NCI-H69 (cell line): ENCODE measurements around the gene B3GNT7.
"Not testable (repeated sequence)": the region's sequence is repeated elsewhere in the genome, so short reads cannot be mapped to it uniquely, and the experiment has no call there.

Experiments used
- DNase-seq: peaks from one replicate; lab custom pipeline; 2025; lab: John Stamatoyannopoulos, UW

The B3GNT7 gene

DNA sequence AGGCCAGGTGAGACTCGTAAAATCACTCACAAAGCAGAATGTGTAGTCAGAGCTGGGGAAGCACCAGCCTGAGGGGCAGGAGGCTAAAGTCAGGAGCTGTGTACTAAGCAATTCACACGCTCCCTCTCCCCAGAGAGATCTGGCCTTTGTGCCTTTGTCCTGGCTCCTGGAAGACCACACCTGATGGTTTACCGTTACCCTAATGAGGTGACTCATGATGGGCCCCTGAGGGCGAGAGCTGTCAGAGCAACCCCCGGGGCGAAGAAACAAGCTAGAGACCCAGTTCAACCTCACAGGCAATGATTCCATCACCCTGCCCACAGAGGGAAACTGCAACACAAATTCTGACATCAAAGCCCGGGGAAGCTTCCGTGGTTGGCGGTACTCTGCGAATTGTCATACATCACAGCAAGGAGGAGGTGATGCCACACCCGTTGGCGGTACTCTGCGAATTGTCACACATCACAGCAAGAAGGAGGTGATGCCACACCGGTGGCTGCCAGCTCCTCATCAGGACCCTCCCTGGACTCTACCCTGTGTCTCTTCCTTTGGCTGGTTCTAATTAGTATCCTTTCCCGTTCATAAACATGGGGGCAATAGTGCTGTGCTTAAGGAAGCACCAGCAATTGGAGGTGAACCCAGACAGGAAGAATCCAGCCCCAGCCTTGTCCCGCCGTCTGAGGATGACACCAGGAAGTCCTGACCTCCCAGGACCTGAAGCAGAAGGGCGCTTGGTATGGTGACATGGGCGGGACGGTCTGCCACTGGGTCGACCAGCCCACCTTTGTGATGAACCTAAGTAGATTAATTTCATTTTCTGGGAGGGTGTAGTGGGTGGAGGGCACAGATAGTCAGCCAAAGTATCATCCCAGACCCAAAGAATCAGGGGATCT is 30.5 kb downstream of the B3GNT7 start:
- peak; percentile 80 for DNase-seq

DNA sequence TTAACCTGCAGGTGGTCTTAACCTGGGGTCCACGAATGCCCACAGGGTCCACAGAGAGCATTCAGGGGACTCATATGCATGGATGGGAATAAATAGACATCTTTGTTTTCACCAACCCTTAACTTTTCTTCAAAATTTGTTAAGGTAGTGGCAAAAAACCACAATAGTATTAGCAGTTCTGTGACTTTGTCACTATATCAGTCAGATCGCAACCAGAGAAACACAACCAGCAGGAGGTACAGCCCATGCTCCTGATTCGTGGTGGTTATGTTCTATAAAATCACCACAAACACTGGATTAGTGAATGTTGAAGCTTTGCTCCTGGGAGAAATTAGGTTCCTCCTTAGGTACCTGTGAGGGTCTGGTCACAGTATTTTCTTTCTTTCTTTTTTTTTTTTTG is 31.6 kb downstream of the B3GNT7 start:
- no peak for DNase-seq

DNA sequence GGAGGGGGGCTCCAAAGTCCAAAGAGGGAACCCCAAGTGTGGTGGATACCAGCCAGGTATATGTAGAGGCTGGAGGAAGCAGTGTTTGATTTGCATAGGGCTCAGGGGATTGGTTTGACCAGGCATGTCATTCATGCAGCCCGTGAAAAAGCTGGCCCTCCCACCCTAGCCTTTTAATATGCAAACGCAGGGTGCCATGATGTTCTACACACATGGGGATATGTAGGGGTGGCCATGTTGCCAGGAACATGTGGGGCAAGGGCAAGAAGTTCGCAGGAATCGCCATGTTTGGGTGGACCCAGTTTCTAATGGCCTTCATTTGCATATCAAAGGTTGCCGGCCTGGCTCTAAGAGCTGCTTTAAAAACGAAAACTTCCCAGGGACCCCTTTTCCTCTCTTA is 33.6 kb downstream of the B3GNT7 start:
- no peak for DNase-seq

DNA sequence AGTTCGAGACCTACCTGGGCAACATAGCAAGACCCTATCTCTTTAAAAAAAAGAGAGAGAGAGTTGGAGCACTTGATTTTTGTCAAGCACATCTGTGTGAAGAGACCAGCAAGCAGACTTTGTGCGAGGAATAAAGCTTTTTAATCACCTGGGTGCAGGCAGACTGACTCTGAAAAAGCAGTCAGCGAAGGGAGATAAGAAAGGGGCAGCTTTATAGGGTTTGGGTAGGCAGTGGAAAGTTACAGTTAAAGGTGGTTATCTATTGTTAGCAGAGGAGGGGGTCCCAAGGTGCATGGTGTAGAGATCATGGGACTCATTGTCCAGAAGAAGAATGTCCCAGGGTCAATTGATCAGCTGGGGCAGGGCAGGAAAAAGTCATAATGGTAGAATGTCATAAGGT is 34.4 kb downstream of the B3GNT7 start:
- no peak for DNase-seq

DNA sequence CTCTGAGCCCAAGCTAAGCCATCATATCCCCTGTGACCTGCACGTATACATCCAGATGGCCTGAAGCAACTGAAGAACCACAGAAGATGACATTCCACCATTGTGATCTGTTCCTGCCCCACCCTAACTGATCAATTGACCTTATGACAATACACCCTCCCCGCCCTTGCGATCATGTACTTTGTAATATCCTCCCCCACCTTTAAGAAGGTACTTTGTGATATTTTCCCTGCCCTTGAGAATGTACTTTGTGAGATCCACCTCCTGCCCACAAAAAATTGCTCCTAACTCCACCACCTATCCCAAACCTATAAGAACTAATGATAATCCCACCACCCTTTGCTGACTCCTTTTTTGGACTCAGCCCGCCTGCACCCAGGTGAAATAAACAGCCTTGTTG is 34.9 kb downstream of the B3GNT7 start:
- not testable (repeated sequence) for DNase-seq

DNA sequence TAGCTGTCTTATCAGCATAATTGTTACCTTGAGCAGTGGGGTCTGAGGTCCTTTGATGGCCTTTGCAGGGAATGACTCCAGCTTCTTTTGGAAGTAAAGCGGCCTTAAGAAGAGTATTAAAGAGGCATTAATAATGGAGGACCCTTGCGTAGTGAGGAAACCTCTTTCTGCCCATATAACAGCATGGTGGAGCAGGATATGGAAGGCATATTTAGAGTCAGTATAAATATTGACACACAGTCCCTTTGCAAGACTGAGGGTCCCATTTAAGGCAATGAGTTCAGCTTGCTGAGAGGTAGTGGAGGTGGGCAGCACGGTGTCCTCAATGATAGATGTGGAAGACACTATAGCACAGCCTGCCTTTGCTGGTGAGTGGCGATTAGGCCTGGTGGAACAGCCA is 36.1 kb downstream of the B3GNT7 start:
- DNase-seq: no peak

DNA sequence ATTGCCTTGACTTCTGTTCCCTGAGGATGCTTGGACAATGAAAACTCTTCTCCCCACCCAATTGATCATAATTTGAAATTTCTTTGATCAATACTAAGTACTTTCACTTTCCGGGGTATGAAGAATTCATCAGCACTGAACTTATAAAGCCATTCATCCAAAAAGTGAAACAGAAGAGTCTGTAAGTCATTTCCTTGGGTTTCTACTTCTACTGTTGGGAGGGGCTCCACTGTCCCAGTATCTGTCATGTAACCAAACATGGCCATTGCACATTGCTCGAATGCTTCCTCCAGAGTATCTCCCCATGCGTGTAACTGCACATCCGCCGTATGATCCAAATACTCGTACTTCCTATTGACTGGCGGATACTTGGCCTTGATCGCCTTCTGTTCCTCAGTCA is 38.5 kb downstream of the B3GNT7 start:
- DNase-seq: no peak

DNA sequence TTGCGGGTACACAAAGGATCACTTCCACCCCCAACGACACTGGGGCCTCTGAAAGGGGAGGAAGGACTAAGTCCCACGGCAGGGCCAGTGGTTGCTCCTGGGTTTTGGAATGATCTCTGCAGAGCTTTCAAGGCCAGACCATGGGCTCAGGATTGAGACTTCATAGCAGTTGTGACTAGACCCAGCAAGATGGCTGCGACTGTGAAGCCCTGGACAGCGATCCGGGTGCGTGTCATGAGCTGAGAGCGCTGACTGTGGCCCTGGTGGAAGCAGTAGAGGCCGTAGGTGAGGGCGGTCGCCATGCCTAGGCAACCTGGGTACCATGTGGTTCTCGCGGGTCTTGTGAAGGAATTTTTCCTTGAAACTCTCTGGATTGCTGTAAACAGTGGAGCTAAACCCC is 41.4 kb downstream of the B3GNT7 start:
- DNase-seq: no peak

DNA sequence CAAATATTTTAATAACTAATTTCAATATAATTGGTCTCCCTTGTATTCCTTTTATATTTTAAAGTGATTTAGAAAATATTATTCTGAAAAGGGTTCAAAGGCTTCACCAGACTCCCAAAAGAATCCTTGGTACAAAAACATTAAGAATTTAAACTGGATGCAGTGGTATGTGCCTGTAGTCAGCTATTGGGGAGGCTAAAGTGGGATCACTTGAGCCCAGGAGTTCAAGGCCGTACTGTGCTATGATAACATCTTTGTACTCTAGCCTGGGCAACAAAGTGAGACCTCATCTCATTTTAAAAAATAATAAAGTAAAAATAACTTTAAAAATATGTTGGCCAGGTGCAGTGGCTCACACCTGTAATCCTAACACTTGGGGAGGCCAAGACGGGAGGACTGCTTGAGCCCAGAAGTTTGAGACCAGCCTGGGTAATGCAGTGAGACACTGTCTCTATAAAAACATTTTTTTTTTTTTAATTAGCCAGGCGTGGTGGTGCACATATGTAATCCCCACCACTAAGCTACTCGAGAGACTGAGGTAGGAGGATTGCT is 54.1 kb downstream of the B3GNT7 start:
- no peak for DNase-seq

DNA sequence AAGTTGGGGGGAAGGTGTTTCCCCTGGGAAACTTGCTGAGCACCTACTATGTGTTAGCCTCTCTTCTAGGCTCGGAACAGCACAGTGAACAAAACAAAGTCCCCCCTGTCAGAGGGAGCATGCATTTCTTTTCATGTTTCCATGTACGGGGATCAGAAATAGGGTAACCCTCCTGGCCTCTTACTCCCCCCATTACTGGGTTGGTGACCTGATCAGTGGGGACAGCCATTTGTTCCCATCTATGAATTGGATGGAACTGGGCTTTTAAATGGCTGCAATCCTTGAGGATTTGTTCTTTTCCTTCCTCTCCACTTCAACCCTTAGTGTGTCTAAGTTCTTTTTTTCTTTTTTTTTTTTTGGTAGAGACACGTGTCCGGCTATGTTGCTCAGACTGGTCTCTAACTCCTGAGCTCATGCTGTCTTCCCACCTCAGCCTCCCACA is 55.1 kb downstream of the B3GNT7 start:
- no peak for DNase-seq
